GM12878 (cell line): ENCODE data around the gene DLST. TPM values are rescaled to one million over a fixed set of nuclear protein-coding genes. Genes with fewer than 3 reads are reported as not detected.

Source experiments
- ATAC-seq: fragments of 200-7000 bp; cut with Tn5 transposase; 3 replicates; pipeline ENCODE4 v1.9.1; 2020; ENCODE audit warnings: mild to moderate bottlenecking, moderate library complexity
- BruUV-seq: library from RNA; stranded (reverse); fragments of 400-500 nt; replicated peaks from 2 replicates; lab custom pipeline; 2021; lab: Mats Ljungman, UMichigan
- CTCF ChIA-PET: fragments of 300-600 bp; sonication (Branson Sonifier 250); formaldehyde crosslinking; extraction: SDS; loops from one replicate; lab custom pipeline; 2021; ENCODE audit warnings: inconsistent platforms; lab: Yijun Ruan, JAX
- POLR2A ChIA-PET: fragments of 350-600 bp; formaldehyde crosslinking; extraction: SDS; loops from one replicate; lab custom pipeline; 2021; ENCODE audit warnings: inconsistent platforms; lab: Charles Lee
- RAD21 ChIA-PET: fragments of 300-600 bp; sonication (Branson Sonifier 250); formaldehyde crosslinking; loops from one replicate; lab custom pipeline; 2023; ENCODE audit warnings: antibody characterized with exemption; ENCODE audit not compliant: unreplicated experiment; lab: Charles Lee
- SMC1A ChIA-PET: fragments of 300-600 bp; sonication (Branson Sonifier 250); formaldehyde crosslinking; loops from one replicate; lab custom pipeline; 2023; ENCODE audit not compliant: unreplicated experiment, uncharacterized antibody; lab: Charles Lee
- DNase-seq: peaks from one replicate; pipeline ENCODE4 v3.0.0-alpha.2; 2011; ENCODE audit warnings: low read depth, low spot score
- FAIRE-seq: peaks from 3 replicates; lab custom pipeline; 2011; peaks lifted over from hg19 to GRCh38; lab: Jason Lieb, UNC
- H2AFZ ChIP-seq: 2 replicates; pipeline ENCODE4 v1.6.0; 2011; ENCODE audit warnings: low read depth, low read length, control low read depth; ENCODE audit not compliant: control insufficient read depth
- H3K27ac ChIP-seq: 2 replicates; pipeline ENCODE4 v1.5.1; 2011; ENCODE audit warnings: control low read depth; ENCODE audit not compliant: control insufficient read depth, insufficient read depth
- H3K27me3 ChIP-seq, 2 experiments: replicated peaks in 1 of 2; 2 replicates each; pipeline versions ENCODE4 v1.6.0 to v1.6.1; 2011; ENCODE audit warnings: low read length in 1 of 2; ENCODE audit not compliant: control insufficient read depth in 2 of 2, insufficient read depth in 2 of 2
- H3K36me3 ChIP-seq, 2 experiments: 2 replicates each; pipeline ENCODE4 v1.5.1; 2011; ENCODE audit warnings: low read length in 1 of 2; ENCODE audit not compliant: control insufficient read depth in 2 of 2, insufficient read depth in 2 of 2
- H3K4me1 ChIP-seq: 2 replicates; pipeline ENCODE4 v1.6.1; 2011; ENCODE audit warnings: mild to moderate bottlenecking, low read length, moderate library complexity, mixed read lengths; ENCODE audit not compliant: control insufficient read depth, insufficient read depth
- H3K4me2 ChIP-seq: 2 replicates; pipeline ENCODE4 v1.6.0; 2011; ENCODE audit warnings: control low read depth; ENCODE audit not compliant: control insufficient read depth, insufficient read depth
- H3K4me3 ChIP-seq: fragments of 200-600 bp; sonication (generic); 2 replicates; pipeline ENCODE4 v1.5.1; 2016
- H3K79me2 ChIP-seq: 2 replicates; pipeline ENCODE4 v1.6.0; 2011; ENCODE audit warnings: low read length; ENCODE audit not compliant: control insufficient read depth, insufficient read depth
- H3K9ac ChIP-seq: 2 replicates; pipeline ENCODE4 v1.8.0; 2011; ENCODE audit warnings: low read length, control low read depth, mixed read lengths; ENCODE audit not compliant: control insufficient read depth, insufficient read depth
- H3K9me3 ChIP-seq: replicated peaks from 3 replicates; pipeline ENCODE4 v1.5.1; 2011; ENCODE audit warnings: mild to moderate bottlenecking, low read length; ENCODE audit not compliant: control insufficient read depth, insufficient read depth
- H4K20me1 ChIP-seq: 2 replicates; pipeline ENCODE4 v1.6.0; 2011; ENCODE audit not compliant: control insufficient read depth, insufficient read depth
- CEBPB ChIP-seq, 2 experiments: fragments of 150-350 bp in 1 of 2; IDR thresholded peaks; 2 replicates each; pipeline ENCODE4 v1.6.1; 2012 to 2014; ENCODE audit warnings: low read depth in 2 of 2, low read length in 2 of 2, borderline replicate concordance in 1 of 2, inconsistent platforms in 1 of 2
- CHD4 ChIP-seq: fragments of 200-600 bp; sonication (generic); IDR thresholded peaks from 2 replicates; pipeline ENCODE4 v1.6.1; 2016; ENCODE audit warnings: mild to moderate bottlenecking
- E2F8 ChIP-seq: fragments of 450-650 bp; IDR thresholded peaks from 2 replicates; pipeline ENCODE4 v1.6.1; 2018; ENCODE audit warnings: mild to moderate bottlenecking, low read depth, moderate library complexity; ENCODE audit not compliant: partially characterized antibody
- E4F1 ChIP-seq: fragments of 450-650 bp; IDR thresholded peaks from 2 replicates; pipeline ENCODE4 v1.6.1; 2018; ENCODE audit warnings: borderline replicate concordance, mild to moderate bottlenecking; ENCODE audit not compliant: partially characterized antibody
- ELK1 ChIP-seq: IDR thresholded peaks from 2 replicates; pipeline ENCODE4 v1.6.1; 2012; ENCODE audit warnings: low read depth, low read length, improper control_type of control experiment
- ETV6 ChIP-seq, 2 experiments: fragments of 450-650 bp in 1 of 2; IDR thresholded peaks in 1 of 2; conservative IDR thresholded peaks in 1 of 2; 2 replicates each; pipeline ENCODE4 v1.6.1; 2014; ENCODE audit warnings: antibody characterized with exemption in 1 of 2, borderline replicate concordance in 1 of 2, low read depth in 1 of 2, mild to moderate bottlenecking in 1 of 2, moderate library complexity in 1 of 2
- LARP7 ChIP-seq: fragments of 450-650 bp; IDR thresholded peaks from 2 replicates; pipeline ENCODE4 v1.6.1; 2017; ENCODE audit warnings: mild to moderate bottlenecking
- NBN ChIP-seq: fragments of 450-650 bp; IDR thresholded peaks from 2 replicates; pipeline ENCODE4 v1.6.1; 2016
- NFIC ChIP-seq: IDR thresholded peaks from 2 replicates; pipeline ENCODE4 v1.6.1; 2012; ENCODE audit warnings: low read depth, mild to moderate bottlenecking, inconsistent platforms, low read length, moderate library complexity
- PAX8 ChIP-seq: fragments of 450-650 bp; IDR thresholded peaks from 2 replicates; pipeline ENCODE4 v1.6.1; 2017; ENCODE audit warnings: mild to moderate bottlenecking, moderate library complexity
- PBX3 ChIP-seq: IDR thresholded peaks from 2 replicates; pipeline ENCODE4 v1.6.1; 2011; ENCODE audit warnings: mild to moderate bottlenecking, low read depth, low read length, moderate library complexity; ENCODE audit not compliant: insufficient replicate concordance
- RBBP5 ChIP-seq: fragments of 200-600 bp; sonication (generic); conservative IDR thresholded peaks from 2 replicates; pipeline ENCODE4 v1.6.1; 2016
- SMAD1 ChIP-seq: fragments of 450-650 bp; IDR thresholded peaks from 2 replicates; pipeline ENCODE4 v1.6.1; 2018; ENCODE audit warnings: mild to moderate bottlenecking, low read depth; ENCODE audit not compliant: partially characterized antibody
- SMARCA5 ChIP-seq: fragments of 450-650 bp; IDR thresholded peaks from 2 replicates; pipeline ENCODE4 v1.6.1; 2017; ENCODE audit warnings: mild to moderate bottlenecking
- TBL1XR1 ChIP-seq: IDR thresholded peaks from 2 replicates; pipeline ENCODE4 v1.6.1; 2012; ENCODE audit warnings: low read depth, low read length, improper control_type of control experiment
- ZNF384 ChIP-seq: IDR thresholded peaks from 2 replicates; pipeline ENCODE4 v1.6.1; 2012; ENCODE audit warnings: low read depth, mild to moderate bottlenecking, low read length, improper control_type of control experiment, borderline replicate concordance
- ZNF622 ChIP-seq: fragments of 450-650 bp; IDR thresholded peaks from 2 replicates; pipeline ENCODE4 v1.6.1; 2017; ENCODE audit warnings: mild to moderate bottlenecking, inconsistent platforms
- WGBS: methylation state at CpG from one replicate; pipeline ENCODE4 v1.1.6; 2016; ENCODE audit warnings: low lambda C conversion rate; ENCODE audit not compliant: insufficient replicate concordance, insufficient coverage; ENCODE audit errors: missing lambda C conversion rate; 5-methylcytosine and 5-hydroxymethylcytosine counted together
- in situ Hi-C: fragments of 300-500 bp; cut with MboI; formaldehyde crosslinking; loops from 9 replicates; pipeline ENCODE4 v1.14.3; 2018; ENCODE audit warnings: mixed read lengths
- intact Hi-C: fragments of 100-400 bp; cut with micrococcal nuclease; formaldehyde crosslinking; loops from one replicate; pipeline ENCODE4 v1.14.2; 2022; ENCODE audit not compliant: unreplicated experiment
- polyA plus RNA-seq, 11 experiments: library from polyadenylated mRNA; depleted of rRNA in 4 of 11; unstranded in 6 of 11; stranded (reverse) in 5 of 11; fragments of >200 nt; fragmentation: Nextera tagmentation in 4 of 11; fragmentation: Illumina TruSeq in 1 of 11; extraction: Ambion mirVana in 4 of 11; extraction: Trizol in 1 of 11; gene quantifications; 1 replicate in 1 of 11; 2 replicates in 10 of 11; pipeline versions ENCODE4 v1.2.1 to v1.2.3, GENCODE V29; 2011 to 2016; ENCODE audit warnings: inconsistent platforms in 2 of 11, missing spikeins in 2 of 11, low read depth in 1 of 11
- total RNA-seq, 4 experiments: library from RNA; depleted of rRNA in 3 of 4; stranded (reverse); fragments of >200 nt in 3 of 4; fragmentation: Illumina TruSeq in 1 of 4; extraction: Trizol in 1 of 4; gene quantifications; 2 replicates each; pipeline versions ENCODE4 v1.2.1 to v1.2.3, GENCODE V29; 2013 to 2021

The DLST gene
- total and polyA plus RNA-seq, 10 of the 15 experiments (the other 5 are each of a cell fraction or from before 2014, with no cell fraction given), result 2.9 to 141 (median 67.7) TPM

- TF ChIP-seq ZNF384 (no peak), E4F1 (no peak), E2F8 (no peak)
Measured at GRCh38 chr14:74936731-74937130, 55.0 kb downstream of the DLST start (continued).

GRCh38 chr14:74937171-74937570 is 55.5 kb downstream of the DLST start:
- Histone ChIP-seq H3K9me3 (no peaks in the 10 kb centered on the region; the same call in 2 of the 3 replicates), H3K4me2 (no peak overlapping the region), H3K36me3 (no peaks in the 10 kb centered on the region), H3K4me1 (peaks cover 43% of the 10 kb centered on the region), H3K27me3 (no peaks in the 10 kb centered on the region), H3K79me2 (no peaks in the 10 kb centered on the region), H3K9ac (no peak overlapping the region), H3K4me3 (no peak overlapping the region), H4K20me1 (no peaks in the 10 kb centered on the region), H3K27ac (no peak overlapping the region), H2AFZ (no peak overlapping the region)
- ATAC-seq (no peak), DNase-seq (no peak), FAIRE-seq (no peak)
- 46% methylated on average over 2 of the region's 2 CpGs for WGBS
- BruUV-seq, result no TSS peak
- SMC1A ChIA-PET, result no interaction called here
- RAD21 ChIA-PET, result no interaction called here
- CTCF ChIA-PET, result interaction anchor here (1.0 to 1.5 kb wide), 3 partner anchors 8 to 152 kb away, joined by 3 to 5 read pairs (median 5); no protein-coding TSS in a partner anchor
- intact Hi-C loops, result no loop called here
- POLR2A ChIA-PET, result no interaction called here
- in situ Hi-C loops, result no loop called here
- TF ChIP-seq NFIC (no peak), SMAD1 (no peak), ZNF622 (no peak), TBL1XR1 (no peak), SMARCA5 (no peak), CEBPB (IDR thresholded peaks at IDR 0.05; ENCODE audit: borderline replicate concordance in 1 of 2, low read depth in 2 of 2, low read length in 2 of 2) (no peak), PBX3 (no peak), PAX8 (no peak), LARP7 (no peak), ELK1 (no peak), ETV6 (conservative IDR thresholded peaks at IDR 0.05 in 1 of 2, IDR thresholded peaks at IDR 0.05 in 1 of 2; ENCODE audit: borderline replicate concordance in 1 of 2, low read depth in 1 of 2) (no peak), CHD4 (no peak), RBBP5 (no peak), NBN (no peak)
